ENCODE data around the gene TPRX2. TPM values are rescaled to one million over a fixed set of nuclear protein-coding genes. Genes with fewer than 3 reads are reported as not detected.
"Not testable (repeated sequence)": the region's sequence is repeated elsewhere in the genome, so short reads cannot be mapped to it uniquely, and the experiment has no call there.

Gene TPRX2
- total and polyA plus RNA-seq, 8 donors = not detected

- no peak overlapping the region for H3K27ac ChIP-seq
- 8 to 13% (median 10%) methylated on average over 14 of the region's 14 CpGs for WGBS, 5 donors
- TF ChIP-seq CTCF (IDR thresholded peaks at IDR 0.05) (peak in 5 of 7 experiments; percentile 53 to 89 (median 83)), POLR2A (IDR thresholded peaks at IDR 0.05) (no peak), POLR2AphosphoS5 (IDR thresholded peaks at IDR 0.05) (no peak)
- H3K9me3 ChIP-seq = peaks cover 0 to 10% (median 0%) of the 10 kb centered on the region in 4 donors
- H3K4me3 ChIP-seq = no peak overlapping the region
- H3K36me3 ChIP-seq = no peaks in the 10 kb centered on the region
- peak; percentile 83 to 92 for DNase-seq
- no peaks in the 10 kb centered on the region for H3K4me1 ChIP-seq
- H3K27me3 ChIP-seq = peaks cover 0 to 30% (median 11%) of the 10 kb centered on the region in 3 donors
- intact Hi-C loops (cut with DNase I; ENCODE audit: low total_unique reads) = no loop called here
Measured at GRCh38 chr19:47863514-47863936, 4.5 kb downstream of the TPRX2 start.

DNA sequence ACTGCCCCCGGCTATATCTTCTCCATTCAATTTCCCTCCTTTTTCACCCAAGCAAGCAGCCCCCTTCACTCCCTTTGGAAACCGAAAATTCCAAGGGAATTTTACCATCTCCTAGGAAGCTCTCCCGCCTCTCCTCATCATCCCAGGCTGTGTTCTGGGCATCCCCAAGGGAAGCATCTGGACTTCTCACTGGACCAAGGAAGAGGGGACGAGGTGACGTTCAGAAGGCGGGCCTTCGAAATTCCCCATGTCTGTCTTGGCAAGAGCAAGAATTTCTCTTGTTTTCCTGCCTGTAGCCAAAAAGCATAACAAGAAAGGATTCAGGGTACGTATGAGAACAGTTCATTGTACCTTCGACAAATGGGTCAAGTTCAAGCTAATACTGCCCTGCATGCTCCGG, 6.1 kb downstream of the TPRX2 start:
- TF ChIP-seq POLR2A (IDR thresholded peaks at IDR 0.05) (no peak), EP300 (IDR thresholded peaks at IDR 0.05) (no peak), CTCF (IDR thresholded peaks at IDR 0.05) (no peak), POLR2AphosphoS5 (IDR thresholded peaks at IDR 0.05) (no peak)
- H3K27me3 ChIP-seq = peaks cover 0 to 19% (median 11%) of the 10 kb centered on the region in 3 donors
- H3K4me3 ChIP-seq = no peak overlapping the region
- no peaks in the 10 kb centered on the region for H3K4me1 ChIP-seq
- no peaks in the 10 kb centered on the region for H3K36me3 ChIP-seq
- peaks cover 0 to 10% (median 0%) of the 10 kb centered on the region in 4 donors for H3K9me3 ChIP-seq
- WGBS, 5 donors = 56 to 74% (median 64%) methylated on average over 10 of the region's 10 CpGs
- peak in 1 of 2 donors; percentile 25 for DNase-seq
- intact Hi-C loops (cut with DNase I; ENCODE audit: low total_unique reads) = no loop called here
- H3K27ac ChIP-seq = no peak overlapping the region

- H3K27ac ChIP-seq = no peak overlapping the region
- H3K9me3 ChIP-seq = no peaks in the 10 kb centered on the region
- 68 to 92% (median 84%) methylated on average over 4 of the region's 4 CpGs for WGBS, 5 donors
- H3K27me3 ChIP-seq = peaks cover 0 to 36% (median 0%) of the 10 kb centered on the region in 3 donors
- intact Hi-C loops (cut with DNase I; ENCODE audit: low total_unique reads) = no loop called here
- no peak overlapping the region for H3K4me3 ChIP-seq
- no peaks in the 10 kb centered on the region for H3K4me1 ChIP-seq
- no peaks in the 10 kb centered on the region for H3K36me3 ChIP-seq
- DNase-seq = no peak
- TF ChIP-seq POLR2A (IDR thresholded peaks at IDR 0.05) = no peak
- TF ChIP-seq POLR2AphosphoS5 (IDR thresholded peaks at IDR 0.05) = no peak
- no peak for TF ChIP-seq CTCF (IDR thresholded peaks at IDR 0.05)
- TF ChIP-seq EP300 (IDR thresholded peaks at IDR 0.05) = no peak
Measured at GRCh38 chr19:47878906-47879305, 19.9 kb downstream of the TPRX2 start.

GRCh38 chr19:47879385-47879784, 20.4 kb downstream of the TPRX2 start:
- H3K36me3 ChIP-seq = not testable (repeated sequence)

GRCh38 chr19:47881757-47882156, 22.7 kb downstream of the TPRX2 start:
- TF ChIP-seq EP300 (IDR thresholded peaks at IDR 0.05) = no peak
- TF ChIP-seq CTCF (IDR thresholded peaks at IDR 0.05) = no peak
- TF ChIP-seq POLR2AphosphoS5 (IDR thresholded peaks at IDR 0.05) = no peak
- no peak for TF ChIP-seq POLR2A (IDR thresholded peaks at IDR 0.05)
- no peak for DNase-seq
- 63 to 80% (median 73%) methylated on average over 5 of the region's 5 CpGs for WGBS, 5 donors
- intact Hi-C loops (cut with DNase I; ENCODE audit: low total_unique reads) = no loop called here
- Histone ChIP-seq H3K9me3 (no peaks in the 10 kb centered on the region), H3K36me3 (no peaks in the 10 kb centered on the region), H3K27me3 (peaks cover 0 to 37% (median 3%) of the 10 kb centered on the region in 3 donors), H3K4me1 (no peaks in the 10 kb centered on the region), H3K4me3 (no peak overlapping the region), H3K27ac (no peak overlapping the region)

More at GRCh38 chr19:47879385-47879784, 20.4 kb downstream of the TPRX2 start:
- H3K9me3 ChIP-seq; intact Hi-C loops (cut with DNase I; ENCODE audit: low total_unique reads); H3K27ac ChIP-seq; H3K4me3 ChIP-seq; H3K4me1 ChIP-seq; DNase-seq: not testable (repeated sequence)
- peaks cover 0 to 35% (median 0%) of the 10 kb centered on the region in 3 donors for H3K27me3 ChIP-seq
- WGBS, 5 donors = 52 to 67% (median 62%) methylated on average over 3 to 4 of the region's 4 CpGs

All from stomach (tissue), 9 donors.